HEK293 (cell line): ENCODE measurements around the gene POP7.
A peak's percentile ranks its signal among the peaks of the same experiment; 100 is the strongest.

Source experiments
- CTCF ChIA-PET: fragments of 350-600 bp; formaldehyde crosslinking; extraction: SDS; loops from one replicate; lab custom pipeline; 2021; ENCODE audit warnings: antibody characterized with exemption; lab: Yijun Ruan, JAX
- POLR2A ChIA-PET: fragments of 300-600 bp; formaldehyde crosslinking; extraction: SDS; loops from one replicate; lab custom pipeline; 2020; ENCODE audit warnings: antibody characterized with exemption, inconsistent platforms; lab: Yijun Ruan, JAX
- H3K27ac ChIP-seq: fragments of 200-500 bp; sonication (Bioruptor generic); 2 replicates; pipeline ENCODE4 v1.5.1; 2014; ENCODE audit warnings: low read depth, low read length, control low read depth, inconsistent platforms; ENCODE audit errors: extremely low read depth
- H3K36me3 ChIP-seq, 2 experiments: fragments of 200-500 bp in 1 of 2; sonication (Bioruptor generic) in 1 of 2; 1 replicate in 1 of 2; 2 replicates in 1 of 2; pipeline ENCODE4 v1.5.1; 2014 to 2017; ENCODE audit warnings: inconsistent platforms in 2 of 2, low read length in 2 of 2; ENCODE audit not compliant: control insufficient read depth in 2 of 2, insufficient read depth in 1 of 2
- H3K4me1 ChIP-seq: fragments of 200-500 bp; sonication (Bioruptor generic); 2 replicates; pipeline ENCODE4 v1.5.1; 2014; ENCODE audit warnings: mild to moderate bottlenecking, low read length, inconsistent platforms; ENCODE audit not compliant: control insufficient read depth, insufficient read depth
- H3K4me3 ChIP-seq: 2 replicates; pipeline ENCODE4 v1.5.1; 2011; ENCODE audit warnings: low read depth, mild to moderate bottlenecking, control low read depth, low read length, moderate library complexity
- H3K9me3 ChIP-seq: fragments of 200-500 bp; sonication (Bioruptor generic); 2 replicates; pipeline ENCODE4 v1.5.1; 2014; ENCODE audit warnings: low read depth, low read length, inconsistent platforms; ENCODE audit not compliant: control insufficient read depth, insufficient read depth
- EGR2 ChIP-seq: fragments of 450-650 bp; formaldehyde crosslinking; IDR thresholded peaks from 2 replicates; pipeline ENCODE4 v1.5.1; 2016; ENCODE audit warnings: low read depth, missing biosample characterization, missing genetic modification characterization
- KLF17 ChIP-seq: fragments of 450-650 bp; formaldehyde crosslinking; IDR thresholded peaks from 2 replicates; pipeline ENCODE4 v1.5.1; 2016; ENCODE audit warnings: missing biosample characterization, missing genetic modification characterization
- OSR2 ChIP-seq: fragments of 450-650 bp; formaldehyde crosslinking; IDR thresholded peaks from 2 replicates; pipeline ENCODE4 v1.5.1; 2016; ENCODE audit warnings: missing biosample characterization, missing genetic modification characterization
- PATZ1 ChIP-seq: fragments of 450-650 bp; formaldehyde crosslinking; IDR thresholded peaks from 2 replicates; pipeline ENCODE4 v1.5.1; 2016; ENCODE audit warnings: missing biosample characterization, missing genetic modification characterization
- SCRT2 ChIP-seq: fragments of 450-650 bp; formaldehyde crosslinking; IDR thresholded peaks from 2 replicates; pipeline ENCODE4 v1.5.1; 2016; ENCODE audit warnings: missing biosample characterization, missing genetic modification characterization
- SETDB1 ChIP-seq: IDR thresholded peaks from one replicate; pipeline ENCODE4 v1.6.1; 2017; ENCODE audit warnings: mild to moderate bottlenecking, low read length, moderate library complexity, mixed read lengths; ENCODE audit not compliant: insufficient read length
- SP2 ChIP-seq: fragments of 450-650 bp; formaldehyde crosslinking; IDR thresholded peaks from 2 replicates; pipeline ENCODE4 v1.5.1; 2016; ENCODE audit warnings: missing biosample characterization, missing genetic modification characterization
- ZBTB1 ChIP-seq: fragments of 450-650 bp; formaldehyde crosslinking; IDR thresholded peaks from 2 replicates; pipeline ENCODE4 v1.5.1; 2016; ENCODE audit warnings: missing biosample characterization, missing genetic modification characterization
- ZBTB26 ChIP-seq: fragments of 450-650 bp; formaldehyde crosslinking; optimal IDR thresholded peaks from 2 replicates; pipeline ENCODE3; 2016; ENCODE audit warnings: missing biosample characterization, mild to moderate bottlenecking, missing genetic modification characterization
- ZNF140 ChIP-seq: fragments of 450-650 bp; formaldehyde crosslinking; IDR thresholded peaks from 2 replicates; pipeline ENCODE4 v1.5.1; 2016; ENCODE audit warnings: missing biosample characterization, missing genetic modification characterization
- ZNF155 ChIP-seq: fragments of 450-650 bp; formaldehyde crosslinking; IDR thresholded peaks from 2 replicates; pipeline ENCODE4 v1.5.1; 2016; ENCODE audit warnings: missing biosample characterization, missing genetic modification characterization
- ZNF2 ChIP-seq: fragments of 450-650 bp; formaldehyde crosslinking; IDR thresholded peaks from 2 replicates; pipeline ENCODE4 v1.5.1; 2016; ENCODE audit warnings: missing biosample characterization, missing genetic modification characterization
- ZNF223 ChIP-seq: fragments of 450-650 bp; formaldehyde crosslinking; IDR thresholded peaks from 2 replicates; pipeline ENCODE4 v1.5.1; 2016; ENCODE audit warnings: missing biosample characterization, missing genetic modification characterization
- ZNF362 ChIP-seq: fragments of 450-650 bp; formaldehyde crosslinking; IDR thresholded peaks from 2 replicates; pipeline ENCODE4 v1.5.1; 2016; ENCODE audit warnings: missing biosample characterization, missing genetic modification characterization
- ZNF366 ChIP-seq: fragments of 450-650 bp; formaldehyde crosslinking; conservative IDR thresholded peaks from 2 replicates; pipeline ENCODE4 v1.5.1; 2016; ENCODE audit warnings: missing biosample characterization, missing genetic modification characterization
- ZNF398 ChIP-seq: fragments of 450-650 bp; formaldehyde crosslinking; IDR thresholded peaks from 2 replicates; pipeline ENCODE4 v1.5.1; 2017; ENCODE audit warnings: missing biosample characterization, missing genetic modification characterization
- ZNF433 ChIP-seq: fragments of 450-650 bp; formaldehyde crosslinking; IDR thresholded peaks from 2 replicates; pipeline ENCODE4 v1.5.1; 2016; ENCODE audit warnings: missing biosample characterization, missing genetic modification characterization, low read depth
- ZNF473 ChIP-seq: fragments of 450-650 bp; formaldehyde crosslinking; IDR thresholded peaks from 2 replicates; pipeline ENCODE4 v1.5.1; 2017; ENCODE audit warnings: missing biosample characterization, missing genetic modification characterization
- ZNF514 ChIP-seq: fragments of 450-650 bp; formaldehyde crosslinking; IDR thresholded peaks from 2 replicates; pipeline ENCODE4 v1.5.1; 2016; ENCODE audit warnings: missing biosample characterization, missing genetic modification characterization
- ZNF558 ChIP-seq: fragments of 450-650 bp; formaldehyde crosslinking; IDR thresholded peaks from 2 replicates; pipeline ENCODE4 v1.5.1; 2016; ENCODE audit warnings: missing biosample characterization, missing genetic modification characterization
- ZNF600 ChIP-seq: fragments of 450-650 bp; formaldehyde crosslinking; IDR thresholded peaks from 2 replicates; pipeline ENCODE4 v1.5.1; 2016; ENCODE audit warnings: missing biosample characterization, missing genetic modification characterization
- ZNF777 ChIP-seq: fragments of 450-650 bp; formaldehyde crosslinking; IDR thresholded peaks from 2 replicates; pipeline ENCODE4 v1.5.1; 2017; ENCODE audit warnings: missing biosample characterization, missing genetic modification characterization, borderline replicate concordance
- ZSCAN30 ChIP-seq: fragments of 450-650 bp; IDR thresholded peaks from 2 replicates; pipeline ENCODE4 v1.5.1; 2018; ENCODE audit warnings: missing biosample characterization, mild to moderate bottlenecking, missing genetic modification characterization, moderate library complexity

Gene POP7

GRCh38 chr7:100679129-100679926 lies 26.6 kb upstream of the POP7 start (continued):
- no peak for TF ChIP-seq ZBTB26 (tag by site-specific recombination)
- peak; percentile 76 for TF ChIP-seq ZNF600
- TF ChIP-seq PATZ1 (tag by site-specific recombination), result peak; percentile 58
- TF ChIP-seq EGR2 (tag by site-specific recombination), result peak; percentile 73; the same call in 1 of the 2 replicates
- peak; percentile 64 for TF ChIP-seq SP2 (tag by site-specific recombination)
- TF ChIP-seq OSR2 (tag by site-specific recombination), result peak; percentile 71; the same call in 1 of the 2 replicates
- TF ChIP-seq ZNF398 (tag by site-specific recombination), result peak; percentile 77

GRCh38 chr7:100679927-100680575 lies 25.9 kb upstream of the POP7 start:
- Histone ChIP-seq H3K36me3 (peaks cover 0 to 79% of the 10 kb centered on the region in 2 experiments; a peak in 2 of 3 replicates), H3K27ac (no peak overlapping the region), H3K9me3 (no peaks in the 10 kb centered on the region), H3K4me1 (peaks cover 6% of the 10 kb centered on the region; the same call in 1 of the 2 replicates), H3K4me3 (no peak overlapping the region)
- CTCF ChIA-PET, result interaction anchor here (0.9 to 8.4 kb wide), 2 partner anchors 11 to 115 kb away, joined by 3 to 77 read pairs; no protein-coding TSS in a partner anchor
- POLR2A ChIA-PET, result interaction anchor here (0.8 to 1.7 kb wide), 4 partner anchors 26 to 172 kb away, joined by 3 to 8 read pairs (median 3); partner anchors contain the start of genes FBXO24, LRCH4, POP7 and SLC12A9
- TF ChIP-seq ZNF223 (tag by site-specific recombination) (no peak), SETDB1 (no peak), KLF17 (tag by site-specific recombination) (no peak), ZNF558 (tag by site-specific recombination) (no peak), ZNF514 (tag by site-specific recombination) (no peak), ZNF140 (tag by site-specific recombination) (no peak), PATZ1 (tag by site-specific recombination) (peak; percentile 47), ZNF366 (tag by site-specific recombination) (0 out of 2 replicates have a peak, but pooled peaks have one; percentile 23), SCRT2 (no peak), ZNF777 (tag by site-specific recombination) (no peak), ZNF155 (no peak), ZNF2 (no peak), ZBTB1 (tag by site-specific recombination) (no peak), ZSCAN30 (tag by site-specific recombination) (no peak), ZNF433 (tag by site-specific recombination) (no peak), ZNF362 (0 out of 2 replicates have a peak, but pooled peaks have one; percentile 23), ZNF473 (tag by site-specific recombination) (no peak), SP2 (tag by site-specific recombination) (peak; percentile 55)
